Activated CD8-positive, alpha-beta T cell treated with anti-CD3 and anti-CD28 coated beads for 36 hours (primary cell): ENCODE measurements around the gene LMAN2. TPM values are rescaled to one million over a fixed set of nuclear protein-coding genes. Genes with fewer than 3 reads are reported as not detected.
A peak's percentile ranks its signal among the peaks of the same experiment; 100 is the strongest.

ENCODE experiments used
- ATAC-seq: fragments of 200-7000 bp; cut with Tn5 transposase; one replicate; pipeline ENCODE4 v1.10.0; 2021; ENCODE audit warnings: mild to moderate bottlenecking, moderate library complexity
- CTCF ChIA-PET: fragments of 350-600 bp; sonication (Branson Sonifier 250); formaldehyde crosslinking; loops from one replicate; lab custom pipeline; 2021; ENCODE audit warnings: antibody characterized with exemption; lab: Charles Lee
- POLR2A ChIA-PET: fragments of 350-600 bp; sonication (Branson Sonifier 250); formaldehyde crosslinking; loops from one replicate; lab custom pipeline; 2021; ENCODE audit warnings: antibody characterized with exemption; lab: Charles Lee
- DNase-seq: peaks from one replicate; pipeline ENCODE4 v3.0.0-alpha.2; 2020
- H3K27ac Mint-ChIP-seq: one replicate; pipeline ENCODE4 v1.8.0; 2021; ENCODE audit warnings: mild to moderate bottlenecking, mixed read lengths
- H3K27me3 Mint-ChIP-seq: one replicate; pipeline ENCODE4 v1.8.0; 2021; ENCODE audit warnings: mixed read lengths
- H3K36me3 Mint-ChIP-seq: one replicate; pipeline ENCODE4 v1.8.0; 2021; ENCODE audit warnings: low read depth, mixed read lengths
- H3K4me1 Mint-ChIP-seq: one replicate; pipeline ENCODE4 v1.8.0; 2021; ENCODE audit warnings: low read depth, mixed read lengths
- H3K4me3 Mint-ChIP-seq: one replicate; pipeline ENCODE4 v1.8.0; 2021; ENCODE audit warnings: mild to moderate bottlenecking, moderate library complexity, mixed read lengths
- H3K9me3 Mint-ChIP-seq: one replicate; pipeline ENCODE4 v1.8.0; 2021; ENCODE audit warnings: mixed read lengths
- intact Hi-C: fragments of 100-400 bp; cut with micrococcal nuclease; formaldehyde crosslinking; loops from one replicate; pipeline ENCODE4 v1.10.0; 2022
- total RNA-seq, 2 experiments: library from RNA; stranded (reverse); gene quantifications; one replicate each; pipeline ENCODE4 v1.2.3, GENCODE V29; 2021
- TF ChIP-seq, protein P1 (sequence below): fragments of 200-600 bp; IDR thresholded peaks from one replicate; pipeline ENCODE4 v1.8.0; 2022; ENCODE audit warnings: antibody characterized with exemption, mild to moderate bottlenecking

LMAN2 gene
- total RNA-seq, 2 experiments from 2014 or later = 79.9 to 87.5 TPM

DNA sequence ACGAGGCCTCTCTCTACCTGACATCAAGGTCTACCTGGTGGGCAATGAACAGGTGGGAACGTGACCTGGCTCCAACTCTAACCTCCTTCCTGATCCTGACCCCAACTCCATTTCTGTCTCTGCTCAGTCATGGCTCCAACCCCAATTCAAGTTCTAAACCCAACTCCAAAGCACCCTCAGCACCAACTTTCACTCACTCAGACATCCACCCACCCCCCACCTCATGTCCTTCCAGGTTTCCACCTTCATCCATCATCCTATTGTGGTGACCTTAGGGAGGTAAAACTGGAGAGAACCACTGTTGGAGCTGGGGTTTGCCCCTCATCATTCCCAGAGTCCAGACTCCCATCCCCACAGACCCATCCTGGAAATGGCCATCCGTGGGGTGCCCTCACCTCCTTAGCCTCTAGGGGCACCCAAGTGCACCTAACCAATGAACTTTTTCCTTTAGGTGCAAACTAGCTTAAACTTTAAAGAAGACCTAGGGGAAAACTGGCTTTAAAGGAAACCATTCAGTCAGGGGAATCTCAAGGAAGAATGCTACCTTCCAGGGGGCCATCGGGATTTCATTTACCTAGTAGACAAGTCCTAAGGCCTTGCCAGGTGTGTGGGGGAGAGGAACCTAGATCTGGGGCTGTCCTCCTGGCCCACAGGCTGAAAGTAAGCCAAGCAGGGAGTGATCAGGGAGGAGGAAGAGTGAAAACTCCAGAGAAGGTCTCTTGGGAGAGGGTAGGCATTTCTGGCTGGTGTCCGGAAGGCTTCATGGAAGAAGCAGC is 17.6 kb upstream of the LMAN2 start:
- ChIA-PET CTCF (interaction anchor here (0.7 to 8.4 kb wide), 27 partner anchors 9 to 257 kb away, joined by 3 to 86 read pairs (median 4); partner anchors contain the start of genes LMAN2, PDLIM7, PFN3 and RGS14), POLR2A (interaction anchor here (1.1 to 2.0 kb wide), 4 partner anchors 9 to 21 kb away, joined by 3 to 9 read pairs (median 4); partner anchors contain the start of gene LMAN2)
- intact Hi-C loops = no loop called here
- TF ChIP-seq, protein P1, sequence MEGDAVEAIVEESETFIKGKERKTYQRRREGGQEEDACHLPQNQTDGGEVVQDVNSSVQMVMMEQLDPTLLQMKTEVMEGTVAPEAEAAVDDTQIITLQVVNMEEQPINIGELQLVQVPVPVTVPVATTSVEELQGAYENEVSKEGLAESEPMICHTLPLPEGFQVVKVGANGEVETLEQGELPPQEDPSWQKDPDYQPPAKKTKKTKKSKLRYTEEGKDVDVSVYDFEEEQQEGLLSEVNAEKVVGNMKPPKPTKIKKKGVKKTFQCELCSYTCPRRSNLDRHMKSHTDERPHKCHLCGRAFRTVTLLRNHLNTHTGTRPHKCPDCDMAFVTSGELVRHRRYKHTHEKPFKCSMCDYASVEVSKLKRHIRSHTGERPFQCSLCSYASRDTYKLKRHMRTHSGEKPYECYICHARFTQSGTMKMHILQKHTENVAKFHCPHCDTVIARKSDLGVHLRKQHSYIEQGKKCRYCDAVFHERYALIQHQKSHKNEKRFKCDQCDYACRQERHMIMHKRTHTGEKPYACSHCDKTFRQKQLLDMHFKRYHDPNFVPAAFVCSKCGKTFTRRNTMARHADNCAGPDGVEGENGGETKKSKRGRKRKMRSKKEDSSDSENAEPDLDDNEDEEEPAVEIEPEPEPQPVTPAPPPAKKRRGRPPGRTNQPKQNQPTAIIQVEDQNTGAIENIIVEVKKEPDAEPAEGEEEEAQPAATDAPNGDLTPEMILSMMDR = peak; percentile 89
- peak overlapping the region; percentile 32 for H3K27ac Mint-ChIP-seq
- H3K9me3 Mint-ChIP-seq = no peaks in the 10 kb centered on the region
- no peak overlapping the region for H3K4me3 Mint-ChIP-seq
- peaks cover 66% of the 10 kb centered on the region for H3K4me1 Mint-ChIP-seq
- H3K27me3 Mint-ChIP-seq = no peaks in the 10 kb centered on the region
- ATAC-seq (no peak), DNase-seq (peak; percentile 45)
- peaks cover 42% of the 10 kb centered on the region for H3K36me3 Mint-ChIP-seq

DNA sequence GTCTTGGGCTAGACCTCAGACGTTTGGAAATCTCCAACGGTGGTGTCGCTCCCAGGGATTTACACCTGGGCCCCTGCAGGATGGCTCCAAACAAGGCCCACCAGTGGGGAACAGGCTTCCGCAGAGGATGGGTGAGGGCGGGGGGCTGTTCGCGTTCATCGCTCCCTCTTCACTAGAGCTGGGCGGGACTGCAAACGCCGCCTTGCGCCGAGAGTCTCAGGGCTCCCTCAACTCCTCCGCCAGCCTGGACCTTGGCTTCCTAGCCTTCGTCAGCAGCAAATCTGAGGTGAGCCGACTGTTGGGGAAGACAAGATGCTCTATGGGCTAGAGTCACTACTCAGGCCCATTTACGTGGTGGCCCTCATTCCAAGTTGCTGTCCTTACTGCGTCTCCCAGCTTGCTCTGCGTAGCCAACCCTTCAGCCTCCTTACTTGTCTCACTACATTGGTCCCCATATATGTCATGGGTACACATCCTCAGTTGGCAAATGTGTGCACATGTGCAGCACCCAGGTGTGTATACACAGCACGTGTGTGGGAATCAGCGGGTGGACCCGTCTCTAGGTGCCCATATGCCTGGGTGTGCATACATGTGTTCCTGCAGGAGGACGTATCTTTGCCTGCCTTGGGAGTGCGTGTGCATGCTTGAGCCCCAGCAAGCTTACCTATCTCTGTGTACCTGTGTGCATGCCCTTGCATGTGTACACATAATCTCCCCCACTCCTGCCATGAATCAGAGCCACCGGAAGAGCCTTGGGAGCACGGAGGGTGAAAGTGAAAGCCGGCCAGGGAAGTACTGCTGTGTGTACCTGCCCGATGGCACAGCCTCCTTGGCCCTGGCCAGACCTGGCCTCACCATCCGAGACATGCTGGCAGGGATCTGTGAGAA is 16.8 kb upstream of the LMAN2 start:
- POLR2A ChIA-PET = interaction anchor here (1.1 to 2.0 kb wide), 2 partner anchors 16 to 22 kb away, joined by 3 to 9 read pairs; partner anchors contain the start of gene LMAN2
- intact Hi-C loops = no loop called here
- Mint-ChIP-seq H3K4me3 (no peak overlapping the region), H3K27me3 (no peaks in the 10 kb centered on the region), H3K36me3 (peaks cover 38% of the 10 kb centered on the region), H3K9me3 (no peaks in the 10 kb centered on the region), H3K4me1 (peaks cover 69% of the 10 kb centered on the region), H3K27ac (no peak overlapping the region)
- TF ChIP-seq, protein P1 = no peak
- DNase-seq (no peak), ATAC-seq (no peak)
- CTCF ChIA-PET = interaction anchor here (1.0 to 8.4 kb wide), 20 partner anchors 9 to 256 kb away, joined by 3 to 86 read pairs (median 6); partner anchors contain the start of genes LMAN2, PDLIM7, PFN3 and RGS14

DNA sequence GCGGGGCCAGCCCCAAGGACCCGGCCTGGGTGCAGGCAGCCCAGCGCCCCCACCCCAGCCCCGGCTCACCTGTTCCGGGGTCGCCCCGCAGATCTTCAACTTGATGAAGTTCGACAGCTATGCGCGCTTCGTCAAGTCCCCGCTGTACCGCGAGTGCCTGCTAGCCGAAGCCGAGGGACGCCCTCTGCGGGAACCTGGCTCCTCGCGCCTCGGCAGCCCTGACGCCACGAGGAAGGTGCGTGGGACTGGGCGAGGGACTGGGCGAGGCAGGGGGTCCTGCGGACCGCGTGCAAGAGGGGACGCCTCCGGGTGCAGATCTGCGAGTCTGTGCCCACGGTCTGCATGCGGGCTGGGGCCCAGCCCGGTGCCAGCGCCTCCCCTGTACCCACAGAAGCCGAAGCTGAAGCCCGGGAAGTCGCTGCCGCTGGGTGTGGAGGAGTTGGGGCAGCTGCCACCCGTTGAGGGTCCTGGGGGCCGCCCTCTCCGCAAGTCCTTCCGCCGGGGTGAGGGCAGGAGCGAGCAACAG is 15.9 kb upstream of the LMAN2 start:
- TF ChIP-seq, protein P1 = no peak
- Mint-ChIP-seq H3K36me3 (peaks cover 36% of the 10 kb centered on the region), H3K4me1 (peaks cover 68% of the 10 kb centered on the region), H3K27me3 (no peaks in the 10 kb centered on the region), H3K27ac (no peak overlapping the region), H3K9me3 (no peaks in the 10 kb centered on the region), H3K4me3 (no peak overlapping the region)
- ATAC-seq (no peak), DNase-seq (no peak)
- CTCF ChIA-PET = interaction anchor here (1.2 to 8.4 kb wide), 5 partner anchors 8 to 58 kb away, joined by 3 to 86 read pairs (median 6); partner anchors contain the start of gene RGS14
- POLR2A ChIA-PET = interaction anchor here (1.0 to 1.7 kb wide), 4 partner anchors 10 to 22 kb away, joined by 3 to 5 read pairs (median 4); no protein-coding TSS in a partner anchor
- intact Hi-C loops = no loop called here

DNA sequence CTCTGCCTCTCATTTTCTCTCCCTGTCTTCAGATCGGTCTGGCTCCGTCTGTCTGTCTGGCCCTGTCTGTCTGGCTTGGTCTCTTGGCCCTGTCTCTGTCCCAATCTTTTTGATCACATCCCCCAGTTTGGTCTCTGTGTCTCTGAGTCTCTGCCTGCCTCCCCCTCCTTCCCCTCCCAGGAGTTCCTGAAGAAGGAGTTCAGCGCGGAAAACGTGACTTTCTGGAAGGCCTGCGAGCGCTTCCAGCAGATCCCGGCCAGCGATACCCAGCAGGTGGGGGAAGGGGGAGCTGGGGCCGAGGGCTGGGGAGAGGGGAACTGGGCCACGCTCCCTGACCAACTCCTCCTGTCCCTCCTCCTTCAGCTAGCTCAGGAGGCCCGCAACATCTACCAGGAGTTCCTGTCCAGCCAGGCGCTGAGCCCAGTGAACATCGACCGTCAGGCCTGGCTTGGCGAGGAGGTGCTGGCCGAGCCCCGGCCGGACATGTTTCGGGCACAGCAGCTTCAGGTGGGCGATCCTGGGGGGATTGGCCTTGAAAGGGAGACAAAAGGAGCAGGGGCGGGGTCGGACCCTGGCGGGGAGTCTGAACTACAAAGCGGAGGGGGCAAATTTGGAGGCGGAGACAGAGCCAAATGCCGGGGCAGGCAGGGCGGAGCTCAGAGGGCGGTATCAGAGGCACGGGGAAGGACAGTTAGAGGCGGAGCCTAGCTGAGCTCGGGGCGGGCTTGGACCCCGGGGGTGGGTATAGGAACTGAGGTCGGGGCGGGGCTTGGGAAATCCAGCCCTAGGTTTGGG is 15.3 kb upstream of the LMAN2 start:
- no peak for DNase-seq
- no peak overlapping the region for H3K4me3 Mint-ChIP-seq

More for the DNA sequence above, 15.3 kb upstream of the LMAN2 start:
- Mint-ChIP-seq H3K9me3 (no peaks in the 10 kb centered on the region), H3K4me1 (peaks cover 68% of the 10 kb centered on the region), H3K27me3 (no peaks in the 10 kb centered on the region), H3K27ac (peak overlapping the region; percentile 48), H3K36me3 (peaks cover 35% of the 10 kb centered on the region)
- ATAC-seq = no peak
- TF ChIP-seq, protein P1 = no peak
- intact Hi-C loops = no loop called here
- ChIA-PET POLR2A (interaction anchor here (0.7 to 1.7 kb wide), 5 partner anchors 11 to 79 kb away, joined by 3 to 5 read pairs (median 4); no protein-coding TSS in a partner anchor), CTCF (interaction anchor here (0.6 to 2.3 kb wide), 6 partner anchors 12 to 57 kb away, joined by 3 to 6 read pairs (median 3); no protein-coding TSS in a partner anchor)
